OCI-LY3 (cell line): Measurements from ENCODE around the gene GON7.

Experiments
- EZH2phosphoT487 ChIP-seq: fragments of 200-600 bp; shearing (Covaris generic); IDR thresholded peaks from 2 replicates; pipeline ENCODE4 v1.6.1; 2018; ENCODE audit warnings: antibody characterized with exemption, mixed run types, low read depth
- TF ChIP-seq, protein P1 (sequence below): fragments of 200-600, 300-600 bp; sonication (generic); IDR thresholded peaks from 2 replicates; pipeline ENCODE4 v1.5.1; 2014; ENCODE audit warnings: antibody characterized with exemption, low read length, low read depth

DNA sequence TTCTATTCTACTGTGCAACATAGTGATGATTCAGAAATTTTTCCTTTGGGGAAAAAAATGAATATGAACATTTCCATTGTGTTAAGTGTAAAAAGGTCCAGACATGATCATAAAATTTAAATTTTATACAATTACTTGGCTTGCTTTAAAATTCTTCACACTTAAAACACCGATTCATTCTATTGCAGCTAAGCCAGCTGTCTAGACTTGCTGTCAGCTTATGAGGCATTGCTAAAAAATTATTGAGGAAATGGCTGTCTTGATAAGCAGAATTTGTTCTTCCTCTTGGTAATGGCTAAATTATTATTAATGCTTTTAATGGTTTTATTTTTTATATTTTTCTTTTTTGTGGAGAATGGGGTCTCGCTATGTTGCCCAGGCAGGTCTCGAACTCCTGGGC is 19.9 kb downstream of the GON7 start:
- no peak for TF ChIP-seq EZH2phosphoT487
- TF ChIP-seq, protein P1, sequence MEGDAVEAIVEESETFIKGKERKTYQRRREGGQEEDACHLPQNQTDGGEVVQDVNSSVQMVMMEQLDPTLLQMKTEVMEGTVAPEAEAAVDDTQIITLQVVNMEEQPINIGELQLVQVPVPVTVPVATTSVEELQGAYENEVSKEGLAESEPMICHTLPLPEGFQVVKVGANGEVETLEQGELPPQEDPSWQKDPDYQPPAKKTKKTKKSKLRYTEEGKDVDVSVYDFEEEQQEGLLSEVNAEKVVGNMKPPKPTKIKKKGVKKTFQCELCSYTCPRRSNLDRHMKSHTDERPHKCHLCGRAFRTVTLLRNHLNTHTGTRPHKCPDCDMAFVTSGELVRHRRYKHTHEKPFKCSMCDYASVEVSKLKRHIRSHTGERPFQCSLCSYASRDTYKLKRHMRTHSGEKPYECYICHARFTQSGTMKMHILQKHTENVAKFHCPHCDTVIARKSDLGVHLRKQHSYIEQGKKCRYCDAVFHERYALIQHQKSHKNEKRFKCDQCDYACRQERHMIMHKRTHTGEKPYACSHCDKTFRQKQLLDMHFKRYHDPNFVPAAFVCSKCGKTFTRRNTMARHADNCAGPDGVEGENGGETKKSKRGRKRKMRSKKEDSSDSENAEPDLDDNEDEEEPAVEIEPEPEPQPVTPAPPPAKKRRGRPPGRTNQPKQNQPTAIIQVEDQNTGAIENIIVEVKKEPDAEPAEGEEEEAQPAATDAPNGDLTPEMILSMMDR: no peak
